HCEC 1CT (cell line): Measurements from ENCODE around the gene CELF5.
A peak's percentile ranks its signal among the peaks of the same experiment; 100 is the strongest.
"Not testable (repeated sequence)": the region's sequence is repeated elsewhere in the genome, so short reads cannot be mapped to it uniquely, and the experiment has no call there.

Experiments
- DNase-seq: peaks from one replicate; pipeline ENCODE4 v3.0.0-alpha.2; 2017

The CELF5 gene

GRCh38 chr19:3330047-3330446 lies 105.6 kb downstream of the CELF5 start:
- no peak for DNase-seq

- DNase-seq, result not testable (repeated sequence)
Measured at GRCh38 chr19:3332232-3332631, 107.8 kb downstream of the CELF5 start.

DNA sequence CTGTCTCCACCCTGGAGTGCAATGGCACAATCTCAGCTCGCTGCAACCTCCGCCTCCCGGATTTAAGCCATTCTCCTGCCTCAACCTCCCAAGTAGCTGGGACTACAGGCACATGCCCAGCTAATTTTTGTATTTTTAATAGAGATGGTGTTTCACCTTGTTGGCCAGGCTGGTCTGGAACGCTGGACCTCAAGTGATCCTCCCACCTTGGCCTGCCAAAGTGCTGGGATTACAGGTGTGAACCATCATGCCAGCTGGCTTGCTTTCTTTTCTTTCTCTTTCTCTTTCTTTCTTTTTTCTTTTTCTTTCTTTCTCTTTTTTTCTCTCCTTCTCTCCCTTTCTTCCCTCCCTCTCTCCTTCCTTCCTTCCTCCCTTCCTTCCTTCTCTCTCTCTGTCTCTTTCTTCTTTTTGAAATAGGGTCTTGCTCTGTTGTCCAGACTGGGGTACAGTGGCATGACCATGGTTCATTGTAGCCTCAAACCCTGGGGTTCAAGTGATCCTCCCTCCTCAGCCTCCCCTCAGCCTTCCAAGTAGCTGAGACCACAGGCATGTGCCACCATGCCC lies 108.6 kb downstream of the CELF5 start:
- no peak for DNase-seq

DNA sequence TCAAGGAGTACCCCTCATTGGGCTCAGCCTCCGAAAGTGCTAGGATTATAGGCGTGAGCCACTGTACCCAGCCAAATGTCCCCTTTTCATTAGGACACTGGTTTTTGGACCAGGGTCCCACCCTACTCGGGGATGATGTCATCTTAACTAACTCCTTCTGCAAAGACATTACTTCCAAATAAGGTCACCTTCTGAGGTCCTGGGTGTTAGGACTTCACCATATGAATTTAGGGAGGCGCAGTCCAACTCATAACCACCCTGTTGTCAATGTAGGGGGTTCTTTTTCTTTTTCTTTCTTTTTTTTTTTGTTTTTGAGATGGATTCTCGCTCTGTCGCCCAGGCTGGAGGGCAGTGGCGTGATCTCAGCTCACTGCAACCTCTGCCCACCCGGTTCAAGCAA lies 109.2 kb downstream of the CELF5 start:
- peak; percentile 46 for DNase-seq

DNA sequence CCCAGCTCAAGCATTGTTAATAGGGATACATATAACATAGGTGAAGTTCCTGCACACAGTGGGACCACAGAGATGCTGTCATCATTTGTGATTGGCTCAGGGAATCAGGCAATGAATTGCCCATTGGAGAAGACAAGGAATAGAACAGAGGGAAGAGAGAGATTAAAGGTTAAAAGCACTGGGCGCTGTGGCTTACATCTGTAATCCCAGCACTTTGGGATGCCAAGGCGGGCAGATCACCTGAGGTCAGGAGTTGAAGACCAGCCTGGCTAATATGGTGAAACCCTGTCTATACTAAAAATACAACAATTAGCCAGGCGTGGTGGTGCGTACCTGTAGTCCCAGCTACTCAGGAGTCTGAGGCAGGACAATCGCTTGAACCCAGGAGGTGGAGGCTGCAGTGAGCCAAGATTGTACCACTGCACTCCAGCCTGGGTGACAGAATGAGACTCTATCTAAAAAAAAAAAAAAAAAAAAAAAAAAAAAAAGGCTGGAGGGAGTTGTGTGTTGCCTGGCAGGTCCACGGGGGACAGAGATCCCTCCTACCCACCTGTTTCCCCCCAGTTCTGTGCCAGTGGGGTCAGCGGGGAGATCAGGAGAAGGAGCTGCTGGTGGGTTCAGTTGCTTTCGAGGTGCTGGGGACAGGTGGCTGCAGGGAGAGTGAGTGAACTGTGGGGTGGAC lies 110.4 kb downstream of the CELF5 start:
- not testable (repeated sequence) for DNase-seq

DNA sequence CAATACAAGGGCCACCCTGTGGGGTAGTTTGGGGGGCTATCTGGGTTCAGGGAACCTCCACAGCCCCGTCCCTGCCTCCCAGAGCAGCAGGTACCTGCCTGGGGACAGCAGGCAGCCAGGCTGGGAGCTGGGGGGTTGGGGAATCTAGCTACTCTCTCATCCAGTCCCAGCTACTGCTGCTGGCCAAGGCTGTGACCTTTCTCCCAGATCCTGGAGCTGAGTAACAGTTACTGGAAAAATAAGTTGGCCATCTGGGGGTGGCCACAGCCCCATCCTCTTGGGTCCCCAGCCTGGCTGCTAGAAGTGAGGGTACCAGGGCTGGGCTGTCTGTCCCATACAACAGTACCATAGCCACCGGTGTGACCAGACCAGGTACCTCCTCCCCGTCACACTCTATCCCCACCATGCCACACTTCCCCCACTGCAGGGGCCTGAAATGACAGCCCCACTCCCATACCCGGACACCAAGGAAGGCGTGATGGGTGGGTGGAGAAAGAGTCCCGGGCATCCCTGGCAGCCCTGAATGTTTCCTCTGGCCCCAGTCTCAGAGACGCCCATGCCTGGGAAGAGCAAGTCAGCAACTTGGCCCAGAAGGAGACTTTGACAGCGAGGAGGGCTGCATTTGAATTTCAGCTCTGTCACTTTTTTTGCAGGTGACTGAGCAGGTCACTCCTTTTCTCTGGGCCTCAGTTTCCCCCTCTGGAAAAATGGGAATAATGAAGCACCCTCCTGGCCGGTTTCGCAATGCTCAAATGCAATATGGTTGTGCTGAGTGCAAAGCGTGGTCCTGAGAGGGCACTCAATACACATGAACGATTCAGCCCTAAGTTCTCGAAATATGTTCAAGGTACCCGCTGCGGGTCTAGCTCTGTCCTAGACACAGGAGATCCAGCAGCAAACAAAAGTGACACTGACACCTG lies 111.2 kb downstream of the CELF5 start:
- DNase-seq, result peak; percentile 76

DNA sequence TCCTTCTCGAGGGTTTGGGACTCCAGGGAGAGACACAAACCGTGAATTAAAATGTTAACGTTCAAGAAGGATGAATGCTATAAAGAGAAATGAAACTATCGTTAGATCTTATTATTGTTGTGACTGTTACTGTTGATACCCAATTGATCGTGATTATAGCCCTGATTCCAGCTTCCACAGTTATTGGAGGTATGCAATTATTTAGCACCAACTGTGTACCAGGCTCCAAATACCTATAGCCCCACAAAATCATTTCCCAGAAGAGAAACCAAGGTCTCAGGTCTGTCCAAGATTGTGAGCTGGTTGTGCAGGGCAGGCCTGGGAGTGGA lies 111.9 kb downstream of the CELF5 start:
- no peak for DNase-seq

- peak; percentile 84 for DNase-seq
Measured at GRCh38 chr19:3336680-3337523, 112.4 kb downstream of the CELF5 start.

GRCh38 chr19:3338541-3339181 lies 114.2 kb downstream of the CELF5 start:
- no peak for DNase-seq

- no peak for DNase-seq
Measured at GRCh38 chr19:3340340-3340739, 115.9 kb downstream of the CELF5 start.

- no peak for DNase-seq
Measured at GRCh38 chr19:3342246-3342645, 117.8 kb downstream of the CELF5 start.

DNA sequence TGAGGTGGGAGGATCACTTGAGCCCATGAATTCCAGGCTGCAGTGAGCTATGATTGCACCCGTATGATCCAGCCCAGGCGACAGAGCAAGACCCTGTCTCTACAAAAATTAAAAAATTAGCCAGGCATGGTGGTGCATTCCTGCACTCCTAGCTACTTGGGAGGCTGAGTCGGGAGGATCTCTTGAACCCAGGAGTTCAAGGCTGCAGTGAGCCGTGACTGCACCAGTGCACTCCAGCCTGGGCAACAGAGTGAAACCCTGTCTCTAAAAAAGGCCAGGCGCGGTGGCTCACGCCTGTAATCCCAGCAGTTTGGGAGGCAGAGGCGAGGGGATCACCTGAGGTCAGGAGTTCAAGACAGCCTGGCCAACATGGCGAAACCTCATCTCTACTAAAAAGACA lies 118.5 kb downstream of the CELF5 start:
- DNase-seq, result not testable (repeated sequence)

DNA sequence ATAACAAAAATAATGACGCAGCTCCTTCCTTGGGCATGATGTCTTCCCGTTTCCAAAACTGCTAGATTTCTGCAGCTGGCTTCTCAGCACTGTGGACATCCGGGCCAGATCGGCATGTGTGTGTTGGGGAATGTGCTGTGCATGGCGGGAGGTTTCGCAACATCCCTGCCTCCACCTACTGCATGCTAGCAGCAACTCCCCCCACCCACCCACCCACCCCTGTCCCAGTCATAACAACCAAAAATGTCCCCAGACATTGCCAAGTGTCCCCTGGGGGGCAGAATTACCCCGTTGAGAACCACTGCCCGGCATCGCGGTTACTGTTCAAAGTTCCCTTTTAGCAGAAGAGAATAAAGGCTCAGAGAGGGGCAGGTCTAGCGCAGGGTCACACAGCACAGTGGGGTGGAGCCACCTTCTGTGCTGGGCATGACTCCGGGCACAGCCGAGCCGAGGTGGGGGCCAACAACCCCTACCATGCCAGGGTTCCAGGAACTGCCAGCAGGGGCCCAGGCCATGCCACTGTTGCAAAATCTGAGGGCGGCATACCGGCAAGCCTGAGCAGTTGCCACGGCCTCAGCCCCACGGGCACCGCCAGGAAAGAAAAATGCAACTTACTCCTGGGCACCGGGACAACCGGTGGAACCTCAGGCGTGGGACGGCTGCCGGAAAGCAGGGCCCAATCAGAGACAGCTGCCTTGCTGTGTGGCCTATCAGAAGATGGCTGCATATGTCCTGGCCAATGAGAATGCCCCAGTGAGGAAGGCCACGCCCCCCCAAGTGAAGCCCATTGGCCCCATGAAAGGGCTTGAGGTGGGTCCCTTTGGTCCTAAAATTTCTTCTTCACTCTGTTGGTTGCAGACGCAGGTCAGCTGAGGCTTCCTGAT lies 119.4 kb downstream of the CELF5 start:
- DNase-seq, result peak; percentile 82

DNA sequence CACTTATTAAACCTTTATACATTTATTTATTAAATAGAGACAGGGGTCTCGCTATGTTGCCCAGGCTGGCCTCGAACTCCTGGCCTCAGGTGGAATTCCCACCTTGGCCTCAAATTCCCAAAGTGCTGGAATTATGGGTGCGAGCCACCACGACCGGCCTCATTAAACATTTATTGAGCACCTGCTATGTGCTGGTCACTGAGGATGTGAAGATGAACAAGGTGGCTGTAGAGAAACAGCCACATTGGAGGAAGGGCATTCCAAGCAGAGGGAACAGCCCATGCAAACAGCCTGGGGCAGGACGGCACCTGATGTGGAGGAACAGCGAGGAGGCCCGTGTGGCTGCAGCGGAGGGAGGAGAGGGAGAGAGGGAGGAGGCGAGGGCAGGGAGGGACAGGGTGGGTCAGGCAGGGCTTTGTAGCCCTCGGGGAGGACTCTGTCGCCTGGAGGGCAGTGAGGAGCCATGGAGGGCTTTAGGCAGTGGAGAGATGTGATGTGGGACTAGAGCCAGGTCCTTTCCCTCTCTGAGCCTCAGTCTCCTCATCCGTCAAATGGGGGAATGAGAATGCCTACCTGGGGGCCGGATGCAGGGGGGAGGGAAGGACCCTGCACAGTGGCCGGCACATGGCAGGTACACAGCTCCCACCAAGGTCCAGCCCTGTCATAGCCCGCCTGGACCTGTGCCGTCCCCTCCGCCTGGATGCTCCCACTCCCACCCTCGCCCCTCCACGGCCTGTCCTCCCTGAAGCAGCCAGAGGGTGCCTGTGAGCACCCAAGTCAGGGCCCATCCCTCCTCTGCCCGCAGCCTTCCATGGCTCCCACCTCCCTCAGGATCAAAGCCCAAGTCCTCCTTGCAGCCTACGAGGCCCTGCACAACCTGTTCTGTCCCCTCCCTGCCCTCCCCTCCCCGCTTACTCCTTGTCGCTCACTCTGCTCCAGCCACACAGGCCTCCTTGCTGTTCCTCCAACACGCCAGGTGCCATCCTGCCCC lies 120.4 kb downstream of the CELF5 start:
- DNase-seq, result no peak

GRCh38 chr19:3345850-3346460 lies 121.5 kb downstream of the CELF5 start:
- DNase-seq, result no peak
